Tibial nerve (tissue), 4 donors: Measurements from ENCODE around the gene ADCY3. TPM values are rescaled to one million over a fixed set of nuclear protein-coding genes. Genes with fewer than 3 reads are reported as not detected.

ENCODE experiments used
- DNase-seq, 2 donors: peaks; one replicate each; pipeline ENCODE4 v3.0.0-alpha.2; 2019; ENCODE audit warnings: low spot score in 2 of 2
- H3K27ac ChIP-seq, 4 donors: fragments of 200-600 bp; sonication (generic) in 3 of 4; one replicate each; pipeline ENCODE4 v1.5.1; 2017 to 2019; ENCODE audit warnings: mild to moderate bottlenecking in 1 of 4
- H3K27me3 ChIP-seq, 2 donors: fragments of 200-600 bp; sonication (generic) in 1 of 2; one replicate each; pipeline versions ENCODE4 v1.5.1 to v1.6.0; 2017 to 2019
- H3K36me3 ChIP-seq, 3 donors: fragments of 200-600 bp; sonication (generic); one replicate each; pipeline ENCODE4 v1.5.1; 2018 to 2019
- H3K4me1 ChIP-seq, 4 donors: fragments of 200-600 bp; sonication (generic) in 3 of 4; one replicate each; pipeline ENCODE4 v1.5.1; 2017 to 2019
- H3K4me3 ChIP-seq, 4 donors: fragments of 200-600 bp; sonication (generic) in 3 of 4; one replicate each; pipeline ENCODE4 v1.5.1; 2017 to 2019; ENCODE audit warnings: mild to moderate bottlenecking in 1 of 4, moderate library complexity in 1 of 4
- H3K9me3 ChIP-seq, 4 donors: fragments of 200-600 bp; sonication (generic) in 3 of 4; one replicate each; pipeline ENCODE4 v1.5.1; 2017 to 2019
- EP300 ChIP-seq, 2 donors: sonication (generic); formaldehyde crosslinking; IDR thresholded peaks; one replicate each; pipeline ENCODE4 v1.6.1; 2017; ENCODE audit warnings: antibody characterized with exemption in 2 of 2, mild to moderate bottlenecking in 1 of 2
- POLR2A ChIP-seq, 2 donors: fragments of 450-650 bp; IDR thresholded peaks; one replicate each; pipeline ENCODE4 v1.6.1; 2017; ENCODE audit warnings: antibody characterized with exemption in 2 of 2, mild to moderate bottlenecking in 2 of 2, moderate library complexity in 2 of 2
- WGBS, 2 donors: methylation state at CpG; one replicate each; pipeline ENCODE4 v1.1.5; 2018; 5-methylcytosine and 5-hydroxymethylcytosine counted together
- total RNA-seq, 4 donors: library from RNA; depleted of rRNA; stranded (reverse); fragments of >200 nt; gene quantifications; one replicate each; pipeline ENCODE4 v1.1.0, GENCODE V29; 2016
- TF ChIP-seq, protein P1 (sequence below), 5 experiments: fragments of 200-600 bp in 3 of 5; fragments of 450-650 bp in 2 of 5; sonication (generic) in 3 of 5; IDR thresholded peaks; one replicate each; pipeline ENCODE4 v1.5.1; 2016 to 2019; ENCODE audit warnings: antibody characterized with exemption in 5 of 5, mild to moderate bottlenecking in 3 of 5, moderate library complexity in 2 of 5

Gene ADCY3
- total RNA-seq, 4 donors from 2014 or later, result 145 to 393 (median 207) TPM

GRCh38 chr2:24822049-24822706 is 97.9 kb downstream of the ADCY3 start:
- Histone ChIP-seq H3K27ac (peak overlapping the region in 2 of 4 donors; percentile 35 to 64), H3K9me3 (no peaks in the 10 kb centered on the region), H3K27me3 (no peaks in the 10 kb centered on the region), H3K4me3 (no peak overlapping the region), H3K36me3 (peaks cover 0 to 92% (median 24%) of the 10 kb centered on the region in 3 donors), H3K4me1 (peaks cover 0 to 3% (median under 1%) of the 10 kb centered on the region in 4 donors)
- no peak for TF ChIP-seq POLR2A (IDR thresholded peaks at IDR 0.05)
- TF ChIP-seq, protein P1, sequence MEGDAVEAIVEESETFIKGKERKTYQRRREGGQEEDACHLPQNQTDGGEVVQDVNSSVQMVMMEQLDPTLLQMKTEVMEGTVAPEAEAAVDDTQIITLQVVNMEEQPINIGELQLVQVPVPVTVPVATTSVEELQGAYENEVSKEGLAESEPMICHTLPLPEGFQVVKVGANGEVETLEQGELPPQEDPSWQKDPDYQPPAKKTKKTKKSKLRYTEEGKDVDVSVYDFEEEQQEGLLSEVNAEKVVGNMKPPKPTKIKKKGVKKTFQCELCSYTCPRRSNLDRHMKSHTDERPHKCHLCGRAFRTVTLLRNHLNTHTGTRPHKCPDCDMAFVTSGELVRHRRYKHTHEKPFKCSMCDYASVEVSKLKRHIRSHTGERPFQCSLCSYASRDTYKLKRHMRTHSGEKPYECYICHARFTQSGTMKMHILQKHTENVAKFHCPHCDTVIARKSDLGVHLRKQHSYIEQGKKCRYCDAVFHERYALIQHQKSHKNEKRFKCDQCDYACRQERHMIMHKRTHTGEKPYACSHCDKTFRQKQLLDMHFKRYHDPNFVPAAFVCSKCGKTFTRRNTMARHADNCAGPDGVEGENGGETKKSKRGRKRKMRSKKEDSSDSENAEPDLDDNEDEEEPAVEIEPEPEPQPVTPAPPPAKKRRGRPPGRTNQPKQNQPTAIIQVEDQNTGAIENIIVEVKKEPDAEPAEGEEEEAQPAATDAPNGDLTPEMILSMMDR (IDR thresholded peaks at IDR 0.05), result no peak
- TF ChIP-seq EP300 (IDR thresholded peaks at IDR 0.05), result no peak
- DNase-seq, result no peak
- WGBS, 2 donors, result 77 to 82% methylated on average over 7 of the region's 7 CpGs

- no peak overlapping the region for H3K27ac ChIP-seq
- H3K36me3 ChIP-seq, result peaks cover 0 to 95% (median 24%) of the 10 kb centered on the region in 3 donors
- no peaks in the 10 kb centered on the region for H3K27me3 ChIP-seq
- no peaks in the 10 kb centered on the region for H3K4me1 ChIP-seq
- DNase-seq, result no peak
- no peak overlapping the region for H3K4me3 ChIP-seq
- TF ChIP-seq, protein P1 (IDR thresholded peaks at IDR 0.05), result no peak
- no peak for TF ChIP-seq POLR2A (IDR thresholded peaks at IDR 0.05)
- TF ChIP-seq EP300 (IDR thresholded peaks at IDR 0.05), result no peak
- WGBS, 2 donors, result 88 to 92% methylated on average over 13 to 15 of the region's 15 CpGs
- H3K9me3 ChIP-seq, result no peaks in the 10 kb centered on the region
Measured at GRCh38 chr2:24821433-24821891, 98.6 kb downstream of the ADCY3 start.

- TF ChIP-seq POLR2A (IDR thresholded peaks at IDR 0.05), result no peak
- TF ChIP-seq, protein P1 (IDR thresholded peaks at IDR 0.05), result no peak
- TF ChIP-seq EP300 (IDR thresholded peaks at IDR 0.05), result no peak
- Histone ChIP-seq H3K27me3 (no peaks in the 10 kb centered on the region), H3K36me3 (peaks cover 0 to 96% (median 24%) of the 10 kb centered on the region in 3 donors), H3K9me3 (no peaks in the 10 kb centered on the region), H3K27ac (no peak overlapping the region), H3K4me3 (no peak overlapping the region), H3K4me1 (no peaks in the 10 kb centered on the region)
- no peak for DNase-seq
- WGBS, 2 donors, result 80 to 88% methylated on average over 16 to 17 of the region's 17 CpGs
Measured at GRCh38 chr2:24820598-24821432, 99.2 kb downstream of the ADCY3 start.

GRCh38 chr2:24820175-24820513 is 99.9 kb downstream of the ADCY3 start:
- no peak for DNase-seq
- no peaks in the 10 kb centered on the region for H3K27me3 ChIP-seq
- H3K36me3 ChIP-seq, result peaks cover 0 to 95% (median 24%) of the 10 kb centered on the region in 3 donors
- no peak overlapping the region for H3K27ac ChIP-seq
- no peak overlapping the region for H3K4me3 ChIP-seq
- no peaks in the 10 kb centered on the region for H3K4me1 ChIP-seq
- TF ChIP-seq EP300 (IDR thresholded peaks at IDR 0.05) (no peak), POLR2A (IDR thresholded peaks at IDR 0.05) (no peak)
- TF ChIP-seq, protein P1 (IDR thresholded peaks at IDR 0.05), result no peak
- 87 to 90% methylated on average over 7 of the region's 7 CpGs for WGBS, 2 donors
- H3K9me3 ChIP-seq, result no peaks in the 10 kb centered on the region
